Fibroblast of lung (primary cell): ENCODE data around the gene SLC38A10. TPM values are rescaled to one million over a fixed set of nuclear protein-coding genes. Genes with fewer than 3 reads are reported as not detected.

ENCODE experiments used
- DNase-seq, 2 donors: peaks; one replicate each; pipeline versions ENCODE4 v3.0.0 to v3.0.0-alpha.2; 2010; ENCODE audit warnings: low read depth in 2 of 2
- H2AFZ ChIP-seq: 2 replicates; pipeline ENCODE4 v1.5.1; 2012; ENCODE audit warnings: low read length, control low read depth, inconsistent platforms
- H3K27ac ChIP-seq: 2 replicates; pipeline ENCODE4 v1.5.1; 2011; ENCODE audit warnings: low read length, control low read depth; ENCODE audit not compliant: insufficient read depth
- H3K27me3 ChIP-seq: 2 replicates; pipeline ENCODE4 v1.5.1; 2011; ENCODE audit warnings: mild to moderate bottlenecking, low read length; ENCODE audit not compliant: control insufficient read depth, insufficient read depth
- H3K36me3 ChIP-seq: 2 replicates; pipeline ENCODE4 v1.5.1; 2011; ENCODE audit warnings: low read length; ENCODE audit not compliant: control insufficient read depth, insufficient read depth
- H3K4me1 ChIP-seq: 2 replicates; pipeline ENCODE4 v1.5.1; 2011; ENCODE audit warnings: low read length; ENCODE audit not compliant: control insufficient read depth, insufficient read depth; ENCODE audit errors: extremely low read depth
- H3K4me2 ChIP-seq: 2 replicates; pipeline ENCODE4 v1.5.1; 2011; ENCODE audit warnings: low read length, control low read depth; ENCODE audit not compliant: insufficient read depth; ENCODE audit errors: extremely low read depth
- H3K4me3 ChIP-seq, 4 experiments: fragments of 200-600 bp in 1 of 4; sonication (generic) in 1 of 4; replicated peaks in 1 of 4; 2 replicates each; pipeline ENCODE4 v1.5.1; 2011 to 2016; ENCODE audit warnings: low read length in 4 of 4, low read depth in 3 of 4, mild to moderate bottlenecking in 3 of 4, control low read depth in 2 of 4, inconsistent platforms in 1 of 4, mixed read lengths in 1 of 4; ENCODE audit not compliant: insufficient read depth in 1 of 4; ENCODE audit errors: control extremely low read depth in 1 of 4
- H3K79me2 ChIP-seq: 2 replicates; pipeline ENCODE4 v1.5.1; 2012; ENCODE audit warnings: mild to moderate bottlenecking, low read length, inconsistent platforms; ENCODE audit not compliant: control insufficient read depth, insufficient read depth
- H3K9ac ChIP-seq: 2 replicates; pipeline ENCODE4 v1.5.1; 2011; ENCODE audit warnings: mild to moderate bottlenecking, low read length, control low read depth; ENCODE audit not compliant: insufficient read depth
- H3K9me3 ChIP-seq: 2 replicates; pipeline ENCODE4 v1.5.1; 2012; ENCODE audit warnings: low read depth, low read length; ENCODE audit not compliant: control insufficient read depth, insufficient read depth
- H4K20me1 ChIP-seq: 2 replicates; pipeline ENCODE4 v1.5.1; 2011; ENCODE audit warnings: low read length; ENCODE audit not compliant: control insufficient read depth, insufficient read depth; ENCODE audit errors: extremely low read depth
- EZH2 ChIP-seq: IDR thresholded peaks from 2 replicates; pipeline ENCODE4 v1.5.1; 2012; ENCODE audit warnings: low read length, control low read depth, mild to moderate bottlenecking; ENCODE audit errors: missing control alignments
- polyA plus RNA-seq, 2 donors: library from polyadenylated mRNA; depleted of rRNA in 1 of 2; stranded (reverse) in 1 of 2; unstranded in 1 of 2; fragments of >200 nt; gene quantifications; 2 replicates each; pipeline ENCODE4 v1.2.1, GENCODE V29; 2011 to 2012; ENCODE audit warnings: missing spikeins in 1 of 2
- total RNA-seq: library from RNA; depleted of rRNA; stranded (reverse); fragments of >200 nt; gene quantifications from 2 replicates; pipeline ENCODE4 v1.2.1, GENCODE V29; 2014
- TF ChIP-seq, protein P1 (sequence below), 2 donors: IDR thresholded peaks in 1 of 2; conservative IDR thresholded peaks in 1 of 2; 1 replicate in 1 of 2; 2 replicates in 1 of 2; pipeline ENCODE4 v1.5.1; 2011 to 2012; ENCODE audit warnings: low read length in 2 of 2, control low read depth in 1 of 2, inconsistent platforms in 1 of 2, low read depth in 1 of 2, mild to moderate bottlenecking in 1 of 2

SLC38A10 gene
- total and polyA plus RNA-seq, 2 donors (not counting 1 experiment from before 2014, with no cell fraction given): 23.6 to 53.2 TPM

DNA sequence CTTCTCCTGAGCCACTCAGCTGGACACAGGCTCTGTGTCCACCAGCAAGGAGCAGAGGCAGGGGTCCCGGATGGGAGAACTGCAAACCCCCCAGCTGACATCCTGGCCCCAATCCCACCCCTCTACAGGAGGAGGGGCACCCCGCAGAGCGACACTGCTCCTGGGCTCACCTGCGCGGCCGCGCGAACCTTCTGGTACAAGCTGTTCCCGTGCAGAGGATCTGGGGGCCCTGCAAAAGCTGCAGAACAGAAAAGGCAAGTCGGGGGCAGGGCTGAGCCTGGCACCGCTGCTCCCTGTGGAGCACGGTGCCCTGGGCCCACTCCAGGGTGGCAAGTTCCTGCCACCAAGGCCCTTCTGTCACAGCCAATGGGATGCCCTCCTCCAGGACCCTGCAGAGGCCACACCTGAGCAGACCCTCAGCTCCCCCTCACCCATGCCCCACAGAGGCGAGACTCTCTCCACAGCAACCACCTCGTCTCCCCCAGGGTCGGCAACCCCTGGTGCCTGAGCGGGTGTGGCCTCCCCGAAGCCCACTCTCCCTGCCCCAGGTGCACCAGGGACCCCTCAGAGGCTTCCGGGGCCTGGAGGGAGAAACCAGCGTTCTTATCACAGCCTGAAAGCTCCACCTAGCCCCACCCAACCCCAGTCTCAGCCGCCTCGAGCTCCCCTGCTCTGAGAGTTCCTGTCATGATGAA is 61.1 kb downstream of the SLC38A10 start:
- Histone ChIP-seq H3K27ac (no peak overlapping the region), H3K4me2 (no peak overlapping the region), H3K79me2 (peaks cover 15% of the 10 kb centered on the region), H3K36me3 (peaks cover 15% of the 10 kb centered on the region), H3K27me3 (no peaks in the 10 kb centered on the region), H4K20me1 (no peaks in the 10 kb centered on the region), H3K4me3 (no peak overlapping the region), H3K4me1 (peaks cover 2% of the 10 kb centered on the region), H2AFZ (no peak overlapping the region), H3K9me3 (no peaks in the 10 kb centered on the region), H3K9ac (no peak overlapping the region)
- no peak for TF ChIP-seq EZH2
- TF ChIP-seq, protein P1, sequence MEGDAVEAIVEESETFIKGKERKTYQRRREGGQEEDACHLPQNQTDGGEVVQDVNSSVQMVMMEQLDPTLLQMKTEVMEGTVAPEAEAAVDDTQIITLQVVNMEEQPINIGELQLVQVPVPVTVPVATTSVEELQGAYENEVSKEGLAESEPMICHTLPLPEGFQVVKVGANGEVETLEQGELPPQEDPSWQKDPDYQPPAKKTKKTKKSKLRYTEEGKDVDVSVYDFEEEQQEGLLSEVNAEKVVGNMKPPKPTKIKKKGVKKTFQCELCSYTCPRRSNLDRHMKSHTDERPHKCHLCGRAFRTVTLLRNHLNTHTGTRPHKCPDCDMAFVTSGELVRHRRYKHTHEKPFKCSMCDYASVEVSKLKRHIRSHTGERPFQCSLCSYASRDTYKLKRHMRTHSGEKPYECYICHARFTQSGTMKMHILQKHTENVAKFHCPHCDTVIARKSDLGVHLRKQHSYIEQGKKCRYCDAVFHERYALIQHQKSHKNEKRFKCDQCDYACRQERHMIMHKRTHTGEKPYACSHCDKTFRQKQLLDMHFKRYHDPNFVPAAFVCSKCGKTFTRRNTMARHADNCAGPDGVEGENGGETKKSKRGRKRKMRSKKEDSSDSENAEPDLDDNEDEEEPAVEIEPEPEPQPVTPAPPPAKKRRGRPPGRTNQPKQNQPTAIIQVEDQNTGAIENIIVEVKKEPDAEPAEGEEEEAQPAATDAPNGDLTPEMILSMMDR (conservative IDR thresholded peaks at IDR 0.05 in 1 of 2, IDR thresholded peaks at IDR 0.05 in 1 of 2; ENCODE audit: low read depth in 1 of 2, low read length in 2 of 2): no peak
- no peak for DNase-seq

DNA sequence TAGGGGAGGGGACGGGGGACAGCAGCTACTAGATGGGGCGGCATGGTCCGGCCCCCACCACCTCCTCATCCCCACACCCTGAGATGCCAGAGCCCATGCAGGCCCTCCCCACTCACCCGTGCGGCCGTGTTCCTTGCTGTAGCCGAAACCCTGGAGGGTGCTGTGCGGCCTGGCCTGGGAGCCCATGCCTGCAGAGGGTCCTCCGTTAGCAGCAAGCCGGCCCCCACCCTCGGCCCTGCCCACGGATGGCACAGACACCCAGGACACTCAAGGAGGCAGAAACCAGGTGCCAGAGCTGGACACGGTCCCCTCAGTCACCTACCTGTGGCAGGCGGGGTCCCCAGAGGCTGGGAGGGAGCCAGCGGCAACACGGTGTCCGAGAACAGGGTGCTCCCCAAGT is 61.8 kb downstream of the SLC38A10 start:
- Histone ChIP-seq H3K4me3 (no peak overlapping the region), H3K9ac (no peak overlapping the region), H3K9me3 (no peaks in the 10 kb centered on the region), H3K27ac (no peak overlapping the region), H3K4me2 (no peak overlapping the region), H3K4me1 (peaks cover 2% of the 10 kb centered on the region), H4K20me1 (no peaks in the 10 kb centered on the region), H3K36me3 (peaks cover 15% of the 10 kb centered on the region), H3K79me2 (peaks cover 13% of the 10 kb centered on the region), H2AFZ (no peak overlapping the region), H3K27me3 (no peaks in the 10 kb centered on the region)
- DNase-seq: no peak
- no peak for TF ChIP-seq EZH2
- TF ChIP-seq, protein P1 (conservative IDR thresholded peaks at IDR 0.05 in 1 of 2, IDR thresholded peaks at IDR 0.05 in 1 of 2; ENCODE audit: low read depth in 1 of 2, low read length in 2 of 2): no peak

- TF ChIP-seq EZH2: no peak
- TF ChIP-seq, protein P1 (conservative IDR thresholded peaks at IDR 0.05 in 1 of 2, IDR thresholded peaks at IDR 0.05 in 1 of 2; ENCODE audit: low read depth in 1 of 2, low read length in 2 of 2): no peak
- Histone ChIP-seq H3K27ac (no peak overlapping the region), H3K4me2 (no peak overlapping the region), H3K4me3 (no peak overlapping the region), H3K9ac (no peak overlapping the region), H3K27me3 (no peaks in the 10 kb centered on the region), H3K36me3 (peaks cover 15% of the 10 kb centered on the region), H3K79me2 (peaks cover 7% of the 10 kb centered on the region), H4K20me1 (no peaks in the 10 kb centered on the region), H3K9me3 (no peaks in the 10 kb centered on the region), H3K4me1 (peaks cover 2% of the 10 kb centered on the region), H2AFZ (no peak overlapping the region)
- DNase-seq: no peak
Observed at GRCh38 chr17:81232616-81233241, 62.4 kb downstream of the SLC38A10 start.
